PC-9 (cell line): ENCODE data around the gene CADM1. TPM values are rescaled to one million over a fixed set of nuclear protein-coding genes. Genes with fewer than 3 reads are reported as not detected.

Experiments
- BruUV-seq: library from RNA; stranded (reverse); fragments of 400-500 nt; replicated peaks from 2 replicates; lab custom pipeline; 2021; lab: Mats Ljungman, UMichigan
- CTCF ChIA-PET: fragments of 300-600 bp; sonication (Branson Sonifier 250); formaldehyde crosslinking; loops from one replicate; lab custom pipeline; 2022; ENCODE audit warnings: antibody characterized with exemption; lab: Charles Lee
- POLR2A ChIA-PET: fragments of 300-600 bp; sonication (Branson Sonifier 250); formaldehyde crosslinking; loops from one replicate; lab custom pipeline; 2022; ENCODE audit warnings: antibody characterized with exemption; ENCODE audit not compliant: unreplicated experiment; lab: Charles Lee
- DNase-seq, 2 experiments: peaks; one replicate each; pipeline versions ENCODE4 v3.0.0 to v3.0.0-alpha.2; 2015 to 2022; ENCODE audit warnings: mixed read lengths in 1 of 2
- H2AFZ ChIP-seq: fragments of 200-600 bp; sonication (generic); 2 replicates; pipeline ENCODE4 v1.8.1; 2017; ENCODE audit warnings: antibody characterized with exemption
- H3F3A ChIP-seq: fragments of 200-600 bp; sonication (generic); 2 replicates; pipeline ENCODE4 v1.8.1; 2017; ENCODE audit warnings: antibody characterized with exemption, mild to moderate bottlenecking, low read depth; ENCODE audit not compliant: insufficient read depth
- H3K27ac ChIP-seq: fragments of 200-600 bp; sonication (generic); 2 replicates; pipeline ENCODE4 v1.6.1; 2016; ENCODE audit warnings: mixed run types
- H3K27me3 ChIP-seq: fragments of 200-600 bp; sonication (generic); 2 replicates; pipeline ENCODE4 v1.6.1; 2016; ENCODE audit warnings: low read depth, mixed run types; ENCODE audit not compliant: insufficient read depth
- H3K36me3 ChIP-seq: fragments of 200-600 bp; sonication (generic); 2 replicates; pipeline ENCODE4 v1.6.1; 2016; ENCODE audit warnings: low read depth, mixed run types
- H3K4me1 ChIP-seq: fragments of 200-600 bp; sonication (generic); replicated peaks from 2 replicates; pipeline ENCODE4 v1.6.1; 2016; ENCODE audit warnings: mixed run types; ENCODE audit not compliant: insufficient read depth
- H3K4me2 ChIP-seq: fragments of 200-600 bp; sonication (generic); 2 replicates; pipeline ENCODE4 v1.6.1; 2017; ENCODE audit warnings: mixed run types
- H3K4me3 ChIP-seq: fragments of 200-600 bp; sonication (generic); 2 replicates; pipeline ENCODE4 v1.6.1; 2016; ENCODE audit warnings: mixed run types
- H3K79me2 ChIP-seq: fragments of 200-600 bp; sonication (generic); 2 replicates; pipeline ENCODE4 v1.6.1; 2017; ENCODE audit warnings: low read depth, mixed run types
- H3K9me2 ChIP-seq: fragments of 200-600 bp; sonication (generic); 2 replicates; pipeline ENCODE4 v1.8.1; 2017; ENCODE audit warnings: mild to moderate bottlenecking; ENCODE audit not compliant: insufficient read depth
- H3K9me3 ChIP-seq: fragments of 200-600 bp; sonication (generic); 2 replicates; pipeline ENCODE4 v1.8.1; 2016; ENCODE audit warnings: low read depth; ENCODE audit not compliant: insufficient read depth
- H4K20me1 ChIP-seq: fragments of 200-600 bp; sonication (generic); 2 replicates; pipeline ENCODE4 v1.8.1; 2017; ENCODE audit not compliant: insufficient read depth
- EZH2 ChIP-seq: fragments of 200-600 bp; sonication (generic); IDR thresholded peaks from 2 replicates; pipeline ENCODE4 v1.8.0; 2017; ENCODE audit warnings: antibody characterized with exemption, low read depth
- intact Hi-C: fragments of 100-400 bp; cut with micrococcal nuclease; formaldehyde crosslinking; loops from one replicate; pipeline ENCODE4 v1.10.0; 2022; ENCODE audit not compliant: unreplicated experiment
- total RNA-seq: library from RNA; stranded (reverse); gene quantifications from 2 replicates; pipeline ENCODE4 v1.2.3, GENCODE V29; 2021
- TF ChIP-seq, protein P1 (sequence below): fragments of 200-600 bp; sonication (generic); conservative IDR thresholded peaks from 2 replicates; pipeline ENCODE4 v1.6.1; 2017; ENCODE audit warnings: mixed run types, antibody characterized with exemption, mild to moderate bottlenecking, moderate library complexity

CADM1 gene
- total RNA-seq, 1 experiment from 2014 or later: not detected

DNA sequence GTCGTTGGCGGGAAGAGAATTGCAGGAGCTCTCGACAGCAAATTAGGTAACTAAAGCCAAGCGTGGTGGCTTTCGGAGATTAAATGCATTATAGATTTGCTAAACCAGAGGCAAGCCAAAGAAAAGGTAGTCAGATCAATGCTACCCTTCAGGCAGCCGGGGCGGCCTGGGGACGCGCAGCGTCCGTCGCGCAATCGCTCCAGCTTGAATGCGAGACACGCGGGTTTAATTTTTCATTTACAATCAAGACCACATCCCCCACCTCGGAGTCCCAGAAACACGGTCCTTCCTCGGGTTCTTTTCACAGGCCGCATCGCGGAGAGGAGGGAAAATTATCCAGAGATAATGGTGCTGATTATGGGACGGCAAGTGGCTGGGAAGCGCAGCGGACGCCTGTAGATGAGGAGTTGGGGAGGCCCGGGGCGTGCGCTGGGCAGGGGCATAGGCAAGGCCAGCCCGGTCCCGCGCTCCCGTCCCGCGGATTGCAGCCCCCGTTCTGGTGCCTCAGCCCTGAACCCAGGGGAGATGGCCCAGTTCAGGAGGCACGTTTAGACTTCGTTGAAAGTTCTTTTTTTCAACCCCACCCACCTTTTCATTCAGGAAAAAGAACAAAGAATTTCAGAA lies 350.4 kb downstream of the CADM1 start:
- intact Hi-C loops: no loop called here
- CTCF ChIA-PET: no interaction called here

DNA sequence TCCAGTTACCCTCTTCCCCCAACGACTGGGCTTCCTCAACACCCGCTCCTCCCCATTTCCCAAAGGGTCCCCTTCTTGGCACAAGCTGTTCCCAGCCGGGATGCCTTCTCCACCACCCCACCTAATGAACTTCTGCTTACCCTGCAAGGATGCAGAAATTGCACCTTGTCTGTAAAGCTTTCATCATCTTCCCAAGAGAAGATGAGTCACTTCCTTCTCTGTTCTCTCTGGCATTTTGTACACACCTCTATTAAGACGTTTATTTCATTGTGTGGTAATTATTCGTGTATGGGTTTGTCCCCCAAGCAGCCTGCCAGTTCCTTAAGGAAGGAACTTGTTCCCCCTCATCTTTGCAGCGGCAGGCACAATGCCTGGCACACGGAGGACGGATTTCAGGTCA lies 351.1 kb downstream of the CADM1 start:
- Histone ChIP-seq H3K9me2 (no peaks in the 10 kb centered on the region), H3K9me3 (no peaks in the 10 kb centered on the region), H3K4me1 (no peaks in the 10 kb centered on the region), H3K4me3 (no peak overlapping the region), H3F3A (no peaks in the 10 kb centered on the region), H3K36me3 (no peaks in the 10 kb centered on the region), H3K79me2 (no peaks in the 10 kb centered on the region), H4K20me1 (no peaks in the 10 kb centered on the region), H2AFZ (no peak overlapping the region), H3K27me3 (peaks cover 30% of the 10 kb centered on the region), H3K4me2 (no peak overlapping the region), H3K27ac (no peak overlapping the region)
- no peak for TF ChIP-seq EZH2
- TF ChIP-seq, protein P1, sequence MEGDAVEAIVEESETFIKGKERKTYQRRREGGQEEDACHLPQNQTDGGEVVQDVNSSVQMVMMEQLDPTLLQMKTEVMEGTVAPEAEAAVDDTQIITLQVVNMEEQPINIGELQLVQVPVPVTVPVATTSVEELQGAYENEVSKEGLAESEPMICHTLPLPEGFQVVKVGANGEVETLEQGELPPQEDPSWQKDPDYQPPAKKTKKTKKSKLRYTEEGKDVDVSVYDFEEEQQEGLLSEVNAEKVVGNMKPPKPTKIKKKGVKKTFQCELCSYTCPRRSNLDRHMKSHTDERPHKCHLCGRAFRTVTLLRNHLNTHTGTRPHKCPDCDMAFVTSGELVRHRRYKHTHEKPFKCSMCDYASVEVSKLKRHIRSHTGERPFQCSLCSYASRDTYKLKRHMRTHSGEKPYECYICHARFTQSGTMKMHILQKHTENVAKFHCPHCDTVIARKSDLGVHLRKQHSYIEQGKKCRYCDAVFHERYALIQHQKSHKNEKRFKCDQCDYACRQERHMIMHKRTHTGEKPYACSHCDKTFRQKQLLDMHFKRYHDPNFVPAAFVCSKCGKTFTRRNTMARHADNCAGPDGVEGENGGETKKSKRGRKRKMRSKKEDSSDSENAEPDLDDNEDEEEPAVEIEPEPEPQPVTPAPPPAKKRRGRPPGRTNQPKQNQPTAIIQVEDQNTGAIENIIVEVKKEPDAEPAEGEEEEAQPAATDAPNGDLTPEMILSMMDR: no peak
- ChIA-PET POLR2A (no interaction called here), CTCF (no interaction called here)
- intact Hi-C loops: no loop called here
- DNase-seq: no peak
- BruUV-seq: no TSS peak

More for the DNA sequence above, 350.4 kb downstream of the CADM1 start:
- no peak for DNase-seq
- POLR2A ChIA-PET: no interaction called here
- Histone ChIP-seq H3K4me2 (no peak overlapping the region), H3K79me2 (no peaks in the 10 kb centered on the region), H3K4me3 (no peak overlapping the region), H3K9me2 (no peaks in the 10 kb centered on the region), H3K27ac (no peak overlapping the region), H2AFZ (no peak overlapping the region), H3K4me1 (no peaks in the 10 kb centered on the region), H3K9me3 (no peaks in the 10 kb centered on the region), H4K20me1 (no peaks in the 10 kb centered on the region), H3F3A (no peaks in the 10 kb centered on the region), H3K27me3 (peaks cover 37% of the 10 kb centered on the region), H3K36me3 (no peaks in the 10 kb centered on the region)
- no peak for TF ChIP-seq EZH2
- TF ChIP-seq, protein P1: no peak
- BruUV-seq: no TSS peak

DNA sequence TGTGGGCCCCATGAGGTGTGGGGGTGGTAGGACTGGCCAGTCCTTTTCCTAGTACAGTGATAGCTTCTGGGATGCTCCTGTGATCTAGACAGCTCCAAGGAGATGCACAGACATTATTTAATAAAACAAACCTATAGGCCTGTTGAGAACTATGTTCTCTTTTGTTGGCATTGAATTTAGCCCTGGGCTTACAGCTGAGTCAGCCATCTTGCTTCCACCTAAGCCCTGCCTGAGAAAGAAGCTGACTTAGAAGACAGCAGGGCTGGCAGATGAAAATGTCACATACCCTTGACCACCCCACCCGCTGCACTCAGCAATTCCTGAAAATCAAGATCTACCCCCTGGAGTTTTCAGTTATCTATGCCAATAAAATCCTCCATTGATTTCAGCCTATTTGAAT lies 353.2 kb downstream of the CADM1 start:
- Histone ChIP-seq H3K9me3 (no peaks in the 10 kb centered on the region), H3K79me2 (no peaks in the 10 kb centered on the region), H3F3A (no peaks in the 10 kb centered on the region), H4K20me1 (no peaks in the 10 kb centered on the region), H3K4me1 (no peaks in the 10 kb centered on the region), H2AFZ (no peak overlapping the region), H3K9me2 (no peaks in the 10 kb centered on the region), H3K4me2 (no peak overlapping the region), H3K4me3 (no peak overlapping the region), H3K27ac (no peak overlapping the region), H3K27me3 (peaks cover 25% of the 10 kb centered on the region), H3K36me3 (no peaks in the 10 kb centered on the region)
- CTCF ChIA-PET: no interaction called here
- no TSS peak for BruUV-seq
- POLR2A ChIA-PET: no interaction called here
- no peak for DNase-seq
- intact Hi-C loops: no loop called here
- TF ChIP-seq, protein P1: no peak
- TF ChIP-seq EZH2: no peak
